ENCODE results near the gene HERC6. TPM values are rescaled to one million over a fixed set of nuclear protein-coding genes. Genes with fewer than 3 reads are reported as not detected.
"Not testable (repeated sequence)": the region's sequence is repeated elsewhere in the genome, so short reads cannot be mapped to it uniquely, and the experiment has no call there.

Gene HERC6
- total RNA-seq, 1 experiment from 2014 or later: 0.32 TPM

DNA sequence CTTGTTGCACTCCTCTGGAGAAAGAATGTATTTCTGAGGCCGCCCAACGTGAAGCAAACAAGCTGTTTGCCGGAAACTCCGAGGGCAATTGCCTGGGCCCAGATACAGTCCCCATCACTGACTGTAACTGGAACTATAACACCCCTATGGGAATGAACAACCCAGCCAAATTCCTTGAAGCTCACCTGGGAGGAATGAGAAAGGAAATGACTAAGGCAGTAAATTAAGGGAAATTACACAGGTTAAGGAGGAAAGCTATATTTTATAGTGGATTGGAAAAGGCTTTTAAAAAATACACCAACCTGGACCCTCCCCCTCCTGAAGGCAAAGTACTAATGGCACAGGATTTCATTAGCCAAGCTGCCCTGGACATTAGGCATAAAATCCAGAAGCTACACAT lies 66.6 kb downstream of the HERC6 start:
- BruUV-seq (replicated peaks): no TSS peak
- Histone ChIP-seq H3K27me3 (replicated peaks; ENCODE audit: insufficient read depth, low read depth, low read length, poor library complexity) (no peaks in the 10 kb centered on the region), H3K9me3 (ENCODE audit: low read depth, low read length, poor library complexity, severe bottlenecking) (no peaks in the 10 kb centered on the region), H3K4me1 (ENCODE audit: insufficient read depth, low read length, poor library complexity, severe bottlenecking) (no peaks in the 10 kb centered on the region), H3K36me3 (ENCODE audit: insufficient read depth, low read length, poor library complexity, severe bottlenecking) (no peaks in the 10 kb centered on the region), H3K27ac (ENCODE audit: low read depth, low read length, poor library complexity, severe bottlenecking) (no peak overlapping the region), H3K4me3 (ENCODE audit: low read depth, low read length, poor library complexity, severe bottlenecking) (no peak overlapping the region)
- TF ChIP-seq, protein P1, sequence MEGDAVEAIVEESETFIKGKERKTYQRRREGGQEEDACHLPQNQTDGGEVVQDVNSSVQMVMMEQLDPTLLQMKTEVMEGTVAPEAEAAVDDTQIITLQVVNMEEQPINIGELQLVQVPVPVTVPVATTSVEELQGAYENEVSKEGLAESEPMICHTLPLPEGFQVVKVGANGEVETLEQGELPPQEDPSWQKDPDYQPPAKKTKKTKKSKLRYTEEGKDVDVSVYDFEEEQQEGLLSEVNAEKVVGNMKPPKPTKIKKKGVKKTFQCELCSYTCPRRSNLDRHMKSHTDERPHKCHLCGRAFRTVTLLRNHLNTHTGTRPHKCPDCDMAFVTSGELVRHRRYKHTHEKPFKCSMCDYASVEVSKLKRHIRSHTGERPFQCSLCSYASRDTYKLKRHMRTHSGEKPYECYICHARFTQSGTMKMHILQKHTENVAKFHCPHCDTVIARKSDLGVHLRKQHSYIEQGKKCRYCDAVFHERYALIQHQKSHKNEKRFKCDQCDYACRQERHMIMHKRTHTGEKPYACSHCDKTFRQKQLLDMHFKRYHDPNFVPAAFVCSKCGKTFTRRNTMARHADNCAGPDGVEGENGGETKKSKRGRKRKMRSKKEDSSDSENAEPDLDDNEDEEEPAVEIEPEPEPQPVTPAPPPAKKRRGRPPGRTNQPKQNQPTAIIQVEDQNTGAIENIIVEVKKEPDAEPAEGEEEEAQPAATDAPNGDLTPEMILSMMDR (conservative IDR thresholded peaks at IDR 0.05; ENCODE audit: low read depth, low read length): no peak
- TF ChIP-seq EZH2 (IDR thresholded peaks at IDR 0.05; ENCODE audit: borderline replicate concordance, low read depth, low read length, poor library complexity, severe bottlenecking): no peak
- CTCF ChIA-PET: no interaction called here
- DNase-seq (ENCODE audit: low spot score): no peak
- intact Hi-C loops (cut with micrococcal nuclease; ENCODE audit: unreplicated experiment): no loop called here
- POLR2A ChIA-PET (ENCODE audit: low non-redundant PET): no interaction called here

DNA sequence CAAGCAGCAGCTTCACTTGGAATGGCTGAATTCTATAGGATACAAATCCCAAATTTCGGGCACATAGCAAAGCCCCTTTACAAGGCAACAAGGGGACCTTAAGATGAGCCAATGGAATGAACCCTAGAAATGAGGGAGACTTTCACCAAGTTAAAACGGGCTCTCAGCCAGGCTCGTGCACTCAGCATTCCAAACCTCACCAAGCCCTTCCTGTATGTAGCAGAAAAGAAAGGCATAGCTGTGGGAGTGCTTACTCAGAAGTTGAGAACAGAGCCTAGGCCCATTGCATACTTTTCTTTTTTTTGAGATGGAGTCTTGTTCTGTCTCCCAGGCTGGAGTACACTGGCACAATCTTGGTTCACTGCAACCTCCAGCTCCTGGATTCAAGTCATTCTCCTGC lies 67.5 kb downstream of the HERC6 start:
- H3K4me1 ChIP-seq (ENCODE audit: insufficient read depth, low read length, poor library complexity, severe bottlenecking): no peaks in the 10 kb centered on the region
- H3K36me3 ChIP-seq (ENCODE audit: insufficient read depth, low read length, poor library complexity, severe bottlenecking): no peaks in the 10 kb centered on the region
- no peak for DNase-seq (ENCODE audit: low spot score)
- no peak overlapping the region for H3K27ac ChIP-seq (ENCODE audit: low read depth, low read length, poor library complexity, severe bottlenecking)
- intact Hi-C loops (cut with micrococcal nuclease; ENCODE audit: unreplicated experiment): no loop called here
- no peaks in the 10 kb centered on the region for H3K27me3 ChIP-seq (replicated peaks; ENCODE audit: insufficient read depth, low read depth, low read length, poor library complexity)
- TF ChIP-seq EZH2 (IDR thresholded peaks at IDR 0.05; ENCODE audit: borderline replicate concordance, low read depth, low read length, poor library complexity, severe bottlenecking): no peak
- TF ChIP-seq, protein P1 (conservative IDR thresholded peaks at IDR 0.05; ENCODE audit: low read depth, low read length): no peak
- H3K4me3 ChIP-seq (ENCODE audit: low read depth, low read length, poor library complexity, severe bottlenecking): no peak overlapping the region
- H3K9me3 ChIP-seq (ENCODE audit: low read depth, low read length, poor library complexity, severe bottlenecking): no peaks in the 10 kb centered on the region
- ChIA-PET CTCF (no interaction called here), POLR2A (ENCODE audit: low non-redundant PET) (no interaction called here)
- BruUV-seq (replicated peaks): no TSS peak

DNA sequence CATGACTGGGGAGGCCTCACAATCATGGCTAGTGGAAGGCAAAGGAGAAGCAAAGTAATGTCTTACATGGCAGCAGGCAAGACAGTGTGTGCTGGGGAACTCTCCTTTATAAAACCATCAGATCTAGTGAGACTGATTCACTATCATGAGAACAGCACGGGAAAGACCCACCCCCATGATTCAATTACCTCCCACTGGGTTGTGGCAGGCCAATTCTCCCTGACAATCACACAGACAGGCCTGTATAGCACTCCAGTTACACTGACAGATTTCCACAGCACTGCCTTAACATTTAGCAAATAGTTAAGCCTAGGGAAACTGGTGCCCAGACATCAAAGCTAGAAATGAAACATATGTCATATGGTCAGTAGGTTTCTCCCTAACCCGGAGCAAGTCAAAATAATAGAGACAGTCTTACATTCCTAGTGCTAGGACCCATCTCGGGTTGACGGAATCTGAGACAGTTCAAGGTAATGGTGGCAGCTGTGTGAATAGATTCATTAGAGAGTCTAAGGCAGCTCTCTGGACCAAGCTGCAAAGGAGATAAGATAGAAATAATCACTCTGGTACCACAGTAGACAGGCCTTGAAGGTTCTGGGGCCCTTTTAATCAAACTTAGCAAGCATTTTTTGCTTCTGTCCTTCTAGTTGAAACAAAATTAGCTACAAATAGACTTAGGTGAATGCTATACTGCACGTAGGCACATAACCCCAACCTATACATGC lies 68.9 kb downstream of the HERC6 start:
- Histone ChIP-seq H3K4me3 (ENCODE audit: low read depth, low read length, poor library complexity, severe bottlenecking) (no peak overlapping the region), H3K36me3 (ENCODE audit: insufficient read depth, low read length, poor library complexity, severe bottlenecking) (no peaks in the 10 kb centered on the region), H3K9me3 (ENCODE audit: low read depth, low read length, poor library complexity, severe bottlenecking) (no peaks in the 10 kb centered on the region), H3K4me1 (ENCODE audit: insufficient read depth, low read length, poor library complexity, severe bottlenecking) (no peaks in the 10 kb centered on the region), H3K27ac (ENCODE audit: low read depth, low read length, poor library complexity, severe bottlenecking) (no peak overlapping the region), H3K27me3 (replicated peaks; ENCODE audit: insufficient read depth, low read depth, low read length, poor library complexity) (no peaks in the 10 kb centered on the region)
- TF ChIP-seq, protein P1 (conservative IDR thresholded peaks at IDR 0.05; ENCODE audit: low read depth, low read length): no peak
- TF ChIP-seq EZH2 (IDR thresholded peaks at IDR 0.05; ENCODE audit: borderline replicate concordance, low read depth, low read length, poor library complexity, severe bottlenecking): no peak
- BruUV-seq (replicated peaks): no TSS peak
- DNase-seq (ENCODE audit: low spot score): no peak
- intact Hi-C loops (cut with micrococcal nuclease; ENCODE audit: unreplicated experiment): no loop called here
- ChIA-PET CTCF (no interaction called here), POLR2A (ENCODE audit: low non-redundant PET) (interaction anchor here (0.6 kb wide), 1 partner anchor 446 kb away, joined by 3 read pairs; no protein-coding TSS in a partner anchor)

DNA sequence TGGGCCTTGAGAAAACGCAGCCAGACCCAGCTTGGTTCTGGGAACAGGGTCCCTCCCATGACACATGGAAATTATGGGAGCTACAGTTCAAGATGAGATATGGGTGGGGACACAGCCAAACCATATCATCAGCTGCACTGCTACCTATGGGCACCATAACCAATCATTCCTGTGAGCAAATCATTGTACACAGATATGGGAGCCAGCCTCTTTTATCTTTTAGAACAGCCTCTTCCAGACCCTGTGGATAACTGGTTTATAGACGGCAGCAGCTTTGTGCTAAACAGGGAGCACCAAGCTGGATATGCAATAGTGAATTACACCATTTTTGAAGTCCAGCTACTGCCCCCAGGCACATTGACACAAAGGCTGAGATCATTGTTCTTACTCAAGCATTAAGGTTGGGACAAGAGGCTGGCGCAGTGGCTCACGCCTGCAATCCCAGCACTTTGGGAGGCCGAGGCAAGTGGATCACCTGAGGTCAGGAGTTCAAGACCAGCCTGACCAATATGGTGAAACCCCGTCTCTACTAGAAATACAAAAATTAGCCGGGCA lies 69.6 kb downstream of the HERC6 start:
- H3K27ac ChIP-seq (ENCODE audit: low read depth, low read length, poor library complexity, severe bottlenecking); intact Hi-C loops (cut with micrococcal nuclease; ENCODE audit: unreplicated experiment); H3K4me3 ChIP-seq (ENCODE audit: low read depth, low read length, poor library complexity, severe bottlenecking); CTCF ChIA-PET; H3K4me1 ChIP-seq (ENCODE audit: insufficient read depth, low read length, poor library complexity, severe bottlenecking); H3K9me3 ChIP-seq (ENCODE audit: low read depth, low read length, poor library complexity, severe bottlenecking); BruUV-seq (replicated peaks); H3K36me3 ChIP-seq (ENCODE audit: insufficient read depth, low read length, poor library complexity, severe bottlenecking); H3K27me3 ChIP-seq (replicated peaks; ENCODE audit: insufficient read depth, low read depth, low read length, poor library complexity); DNase-seq (ENCODE audit: low spot score): not testable (repeated sequence)
- POLR2A ChIA-PET (ENCODE audit: low non-redundant PET): interaction anchor here (0.6 kb wide), 1 partner anchor 445 kb away, joined by 3 read pairs; no protein-coding TSS in a partner anchor
